ENCODE data around the gene SEZ6L2.
"Not testable (repeated sequence)": the region's sequence is repeated elsewhere in the genome, so short reads cannot be mapped to it uniquely, and the experiment has no call there.

SEZ6L2 gene

GRCh38 chr16:29873319-29873718 lies 26.0 kb downstream of the SEZ6L2 start:
- Histone ChIP-seq H3K4me2 (ENCODE audit: low read depth, low read length) (no peak overlapping the region), H3K79me2 (ENCODE audit: low read length) (no peaks in the 10 kb centered on the region), H3K9me2 (replicated peaks; ENCODE audit: insufficient read depth, low read length) (no peaks in the 10 kb centered on the region), H4K20me1 (ENCODE audit: insufficient read depth, low read length) (no peaks in the 10 kb centered on the region), H3K27ac (ENCODE audit: low read length) (no peak overlapping the region), H3K36me3 (replicated peaks; ENCODE audit: insufficient read depth, low read length) (no peaks in the 10 kb centered on the region), H3K4me3 (ENCODE audit: low read length) (no peak overlapping the region), H3K27me3 (replicated peaks; ENCODE audit: insufficient read depth, low read length) (peaks cover 40% of the 10 kb centered on the region), H3K9me3 (replicated peaks; ENCODE audit: insufficient read depth, low read length) (no peaks in the 10 kb centered on the region), H2AFZ (ENCODE audit: low read length) (no peak overlapping the region), H3K9ac (ENCODE audit: low read length) (no peak overlapping the region), H3K4me1 (ENCODE audit: low read length) (no peaks in the 10 kb centered on the region), H3F3A (ENCODE audit: insufficient read depth, low read length) (peaks cover 3% of the 10 kb centered on the region; the same call in 1 of the 2 replicates)
- DNase-seq, result no peak
- no peak for TF ChIP-seq CTCF (IDR thresholded peaks at IDR 0.05; ENCODE audit: low read length)
- no peak for TF ChIP-seq EZH2phosphoT487 (IDR thresholded peaks at IDR 0.05; ENCODE audit: low read length)
- no peak for TF ChIP-seq EZH2 (optimal IDR thresholded peaks at IDR 0.05; ENCODE audit: low read depth, low read length)

- Histone ChIP-seq H3K27ac (ENCODE audit: low read length) (no peak overlapping the region), H3F3A (ENCODE audit: insufficient read depth, low read length) (no peaks in the 10 kb centered on the region), H3K79me2 (ENCODE audit: low read length) (no peaks in the 10 kb centered on the region), H3K4me3 (ENCODE audit: low read length) (no peak overlapping the region), H4K20me1 (ENCODE audit: insufficient read depth, low read length) (no peaks in the 10 kb centered on the region), H2AFZ (ENCODE audit: low read length) (no peak overlapping the region), H3K9ac (ENCODE audit: low read length) (no peak overlapping the region), H3K27me3 (replicated peaks; ENCODE audit: insufficient read depth, low read length) (peaks cover 48% of the 10 kb centered on the region), H3K9me2 (replicated peaks; ENCODE audit: insufficient read depth, low read length) (no peaks in the 10 kb centered on the region), H3K4me1 (ENCODE audit: low read length) (no peaks in the 10 kb centered on the region), H3K36me3 (replicated peaks; ENCODE audit: insufficient read depth, low read length) (no peaks in the 10 kb centered on the region), H3K4me2 (ENCODE audit: low read depth, low read length) (no peak overlapping the region), H3K9me3 (replicated peaks; ENCODE audit: insufficient read depth, low read length) (no peaks in the 10 kb centered on the region)
- TF ChIP-seq EZH2 (optimal IDR thresholded peaks at IDR 0.05; ENCODE audit: low read depth, low read length), result no peak
- TF ChIP-seq CTCF (IDR thresholded peaks at IDR 0.05; ENCODE audit: low read length), result no peak
- TF ChIP-seq EZH2phosphoT487 (IDR thresholded peaks at IDR 0.05; ENCODE audit: low read length), result no peak
- no peak for DNase-seq
Measured at GRCh38 chr16:29871822-29872546, 27.4 kb downstream of the SEZ6L2 start.

GRCh38 chr16:29869067-29869466 lies 30.3 kb downstream of the SEZ6L2 start:
- not testable (repeated sequence) for H3K4me1 ChIP-seq (ENCODE audit: low read length); H3K4me3 ChIP-seq (ENCODE audit: low read length); H3K9ac ChIP-seq (ENCODE audit: low read length); DNase-seq; H3K4me2 ChIP-seq (ENCODE audit: low read depth, low read length); H3K79me2 ChIP-seq (ENCODE audit: low read length); H4K20me1 ChIP-seq (ENCODE audit: insufficient read depth, low read length); H3K9me2 ChIP-seq (replicated peaks; ENCODE audit: insufficient read depth, low read length); H3F3A ChIP-seq (ENCODE audit: insufficient read depth, low read length); H3K27ac ChIP-seq (ENCODE audit: low read length); H3K9me3 ChIP-seq (replicated peaks; ENCODE audit: insufficient read depth, low read length); H2AFZ ChIP-seq (ENCODE audit: low read length); H3K36me3 ChIP-seq (replicated peaks; ENCODE audit: insufficient read depth, low read length)
- H3K27me3 ChIP-seq (replicated peaks; ENCODE audit: insufficient read depth, low read length), result peaks cover 32% of the 10 kb centered on the region

- no peaks in the 10 kb centered on the region for H3K9me2 ChIP-seq (replicated peaks; ENCODE audit: insufficient read depth, low read length)
- no peaks in the 10 kb centered on the region for H3K9me3 ChIP-seq (replicated peaks; ENCODE audit: insufficient read depth, low read length)
- no peaks in the 10 kb centered on the region for H3K4me1 ChIP-seq (ENCODE audit: low read length)
- no peak overlapping the region for H3K9ac ChIP-seq (ENCODE audit: low read length)
- TF ChIP-seq CTCF (IDR thresholded peaks at IDR 0.05; ENCODE audit: low read length) (no peak), EZH2phosphoT487 (IDR thresholded peaks at IDR 0.05; ENCODE audit: low read length) (no peak)
- H3K27ac ChIP-seq (ENCODE audit: low read length), result no peak overlapping the region
- H3K36me3 ChIP-seq (replicated peaks; ENCODE audit: insufficient read depth, low read length), result no peaks in the 10 kb centered on the region
- H3K79me2 ChIP-seq (ENCODE audit: low read length), result no peaks in the 10 kb centered on the region
- H3K4me2 ChIP-seq (ENCODE audit: low read depth, low read length), result no peak overlapping the region
- no peak overlapping the region for H2AFZ ChIP-seq (ENCODE audit: low read length)
- DNase-seq, result no peak
- no peak overlapping the region for H3K4me3 ChIP-seq (ENCODE audit: low read length)
- peaks cover 30% of the 10 kb centered on the region; the same call in 1 of the 2 replicates for H3K27me3 ChIP-seq (replicated peaks; ENCODE audit: insufficient read depth, low read length)
- H3F3A ChIP-seq (ENCODE audit: insufficient read depth, low read length), result no peaks in the 10 kb centered on the region
- no peaks in the 10 kb centered on the region for H4K20me1 ChIP-seq (ENCODE audit: insufficient read depth, low read length)
Measured at GRCh38 chr16:29868396-29869009, 30.8 kb downstream of the SEZ6L2 start.
